ENCODE results near the gene CALCA.

Gene CALCA

DNA sequence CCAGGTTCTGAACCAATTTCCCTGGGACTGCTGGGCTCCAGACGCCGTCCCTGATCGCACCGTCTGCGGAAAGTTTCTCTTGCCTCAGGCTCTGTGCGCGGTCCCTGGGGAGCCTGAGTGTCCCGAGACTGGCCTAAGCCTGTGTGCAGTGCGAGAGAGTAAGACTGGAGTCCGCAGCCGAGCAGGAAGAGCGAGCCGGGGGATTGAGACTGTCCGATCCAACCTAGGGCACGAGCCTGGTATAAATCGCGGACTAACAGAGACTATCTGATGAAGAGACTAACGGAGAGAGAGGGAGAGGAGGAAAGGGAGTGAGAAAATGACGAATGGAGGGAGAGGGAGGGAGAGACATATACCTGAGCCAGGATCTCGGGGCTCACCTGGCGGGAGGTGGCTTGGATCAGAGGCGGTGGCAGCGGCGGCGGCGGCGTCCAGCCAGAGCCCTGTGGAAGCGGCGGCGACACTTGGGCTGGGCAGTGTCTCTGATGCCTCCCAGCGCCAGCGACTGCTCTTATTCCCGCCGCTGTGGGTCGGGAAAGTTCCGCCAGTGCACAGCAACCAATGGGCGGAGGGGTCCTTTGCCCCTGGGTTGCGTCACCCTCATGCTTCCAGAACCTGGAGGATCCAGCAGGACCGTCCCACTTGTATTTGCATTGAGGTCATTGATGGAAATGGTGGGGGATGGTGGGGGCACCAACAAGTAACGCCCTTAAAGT is at the start of gene CALCA:
Gene CALCA, minus strand, starts transcription at position 487 of the 716 bp plus-strand sequence. CDS start 1,159 bp downstream, outside the sequence.
- ATAC-seq = no peak
- no peak for TF ChIP-seq BACH2 (CRISPR knock-in tag; IDR thresholded peaks at IDR 0.05; ENCODE audit: borderline replicate concordance)
- no peak for TF ChIP-seq ISL1 (CRISPR knock-in tag; IDR thresholded peaks at IDR 0.05)

DNA sequence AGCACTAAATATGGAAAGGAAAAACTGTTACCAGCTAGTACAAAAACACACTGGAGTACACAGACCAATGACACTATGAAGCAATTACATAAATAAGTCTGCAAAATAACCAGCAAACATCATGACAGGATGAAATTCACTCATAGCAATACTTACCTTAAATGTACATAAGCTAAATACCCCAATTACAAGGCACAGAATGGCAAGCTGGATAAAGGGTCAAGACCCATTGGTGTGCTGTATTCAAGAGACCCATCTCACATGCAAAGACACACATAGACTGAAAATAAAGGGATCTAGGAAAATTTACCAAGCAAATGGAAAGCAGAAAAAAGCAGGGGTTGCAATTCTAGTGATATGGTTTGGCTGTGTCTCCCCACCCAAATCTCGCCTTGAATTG is 44.0 kb upstream of the CALCA start:
- TF ChIP-seq CSDC2 (CRISPR knock-in tag; IDR thresholded peaks at IDR 0.05) = no peak
- TF ChIP-seq ZFP3 (CRISPR knock-in tag; IDR thresholded peaks at IDR 0.05) = no peak
- no peak for TF ChIP-seq ZNF70 (CRISPR knock-in tag; IDR thresholded peaks at IDR 0.05)
- TF ChIP-seq TOX (CRISPR knock-in tag; IDR thresholded peaks at IDR 0.05; ENCODE audit: borderline replicate concordance) = no peak
- TF ChIP-seq, protein P1, sequence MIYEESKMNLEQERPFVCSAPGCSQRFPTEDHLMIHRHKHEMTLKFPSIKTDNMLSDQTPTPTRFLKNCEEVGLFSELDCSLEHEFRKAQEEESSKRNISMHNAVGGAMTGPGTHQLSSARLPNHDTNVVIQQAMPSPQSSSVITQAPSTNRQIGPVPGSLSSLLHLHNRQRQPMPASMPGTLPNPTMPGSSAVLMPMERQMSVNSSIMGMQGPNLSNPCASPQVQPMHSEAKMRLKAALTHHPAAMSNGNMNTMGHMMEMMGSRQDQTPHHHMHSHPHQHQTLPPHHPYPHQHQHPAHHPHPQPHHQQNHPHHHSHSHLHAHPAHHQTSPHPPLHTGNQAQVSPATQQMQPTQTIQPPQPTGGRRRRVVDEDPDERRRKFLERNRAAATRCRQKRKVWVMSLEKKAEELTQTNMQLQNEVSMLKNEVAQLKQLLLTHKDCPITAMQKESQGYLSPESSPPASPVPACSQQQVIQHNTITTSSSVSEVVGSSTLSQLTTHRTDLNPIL (CRISPR knock-in tag; IDR thresholded peaks at IDR 0.05; ENCODE audit: low read depth) = no peak
- no peak for TF ChIP-seq ZFP30 (CRISPR knock-in tag; IDR thresholded peaks at IDR 0.05)
- no peak for ATAC-seq

GRCh38 chr11:15011776-15012345 is 39.7 kb upstream of the CALCA start:
- no peak for ATAC-seq

DNA sequence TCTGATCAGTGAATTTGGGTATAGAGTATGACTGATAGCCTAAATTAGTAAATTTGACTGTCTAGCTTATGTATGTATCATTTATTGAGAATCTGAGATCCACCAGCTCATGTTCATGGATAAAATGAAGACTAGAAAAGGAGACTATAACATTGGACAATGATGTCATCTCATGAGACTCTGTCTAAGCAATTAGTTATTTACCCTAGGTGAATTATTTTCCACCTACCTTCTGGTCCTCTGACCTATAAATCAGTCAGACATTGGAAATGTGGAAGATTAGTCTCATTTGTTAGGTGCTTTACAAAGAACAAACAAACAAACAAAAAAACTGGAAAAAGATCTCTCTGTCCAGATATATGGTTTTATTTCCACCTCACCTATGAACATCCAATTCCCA is 38.7 kb upstream of the CALCA start:
- ATAC-seq = no peak
- no peak for TF ChIP-seq CSDC2 (CRISPR knock-in tag; IDR thresholded peaks at IDR 0.05)
- no peak for TF ChIP-seq OSR1 (CRISPR knock-in tag; IDR thresholded peaks at IDR 0.05)
- TF ChIP-seq SNAI2 (CRISPR knock-in tag; IDR thresholded peaks at IDR 0.05) = no peak
- no peak for TF ChIP-seq RARB (CRISPR knock-in tag; IDR thresholded peaks at IDR 0.05)
- TF ChIP-seq, protein P1 (CRISPR knock-in tag; IDR thresholded peaks at IDR 0.05; ENCODE audit: low read depth) = no peak
- TF ChIP-seq ISL1 (CRISPR knock-in tag; IDR thresholded peaks at IDR 0.05) = no peak
- TF ChIP-seq, protein P2, sequence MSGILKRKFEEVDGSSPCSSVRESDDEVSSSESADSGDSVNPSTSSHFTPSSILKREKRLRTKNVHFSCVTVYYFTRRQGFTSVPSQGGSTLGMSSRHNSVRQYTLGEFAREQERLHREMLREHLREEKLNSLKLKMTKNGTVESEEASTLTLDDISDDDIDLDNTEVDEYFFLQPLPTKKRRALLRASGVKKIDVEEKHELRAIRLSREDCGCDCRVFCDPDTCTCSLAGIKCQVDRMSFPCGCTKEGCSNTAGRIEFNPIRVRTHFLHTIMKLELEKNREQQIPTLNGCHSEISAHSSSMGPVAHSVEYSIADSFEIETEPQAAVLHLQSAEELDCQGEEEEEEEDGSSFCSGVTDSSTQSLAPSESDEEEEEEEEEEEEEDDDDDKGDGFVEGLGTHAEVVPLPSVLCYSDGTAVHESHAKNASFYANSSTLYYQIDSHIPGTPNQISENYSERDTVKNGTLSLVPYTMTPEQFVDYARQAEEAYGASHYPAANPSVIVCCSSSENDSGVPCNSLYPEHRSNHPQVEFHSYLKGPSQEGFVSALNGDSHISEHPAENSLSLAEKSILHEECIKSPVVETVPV (CRISPR knock-in tag; IDR thresholded peaks at IDR 0.05) = no peak
- no peak for TF ChIP-seq ZFP3 (CRISPR knock-in tag; IDR thresholded peaks at IDR 0.05)
- TF ChIP-seq TSHZ2 (CRISPR knock-in tag; IDR thresholded peaks at IDR 0.05) = no peak
- TF ChIP-seq ZC3H10 (CRISPR knock-in tag; IDR thresholded peaks at IDR 0.05) = no peak
- TF ChIP-seq, protein P3, sequence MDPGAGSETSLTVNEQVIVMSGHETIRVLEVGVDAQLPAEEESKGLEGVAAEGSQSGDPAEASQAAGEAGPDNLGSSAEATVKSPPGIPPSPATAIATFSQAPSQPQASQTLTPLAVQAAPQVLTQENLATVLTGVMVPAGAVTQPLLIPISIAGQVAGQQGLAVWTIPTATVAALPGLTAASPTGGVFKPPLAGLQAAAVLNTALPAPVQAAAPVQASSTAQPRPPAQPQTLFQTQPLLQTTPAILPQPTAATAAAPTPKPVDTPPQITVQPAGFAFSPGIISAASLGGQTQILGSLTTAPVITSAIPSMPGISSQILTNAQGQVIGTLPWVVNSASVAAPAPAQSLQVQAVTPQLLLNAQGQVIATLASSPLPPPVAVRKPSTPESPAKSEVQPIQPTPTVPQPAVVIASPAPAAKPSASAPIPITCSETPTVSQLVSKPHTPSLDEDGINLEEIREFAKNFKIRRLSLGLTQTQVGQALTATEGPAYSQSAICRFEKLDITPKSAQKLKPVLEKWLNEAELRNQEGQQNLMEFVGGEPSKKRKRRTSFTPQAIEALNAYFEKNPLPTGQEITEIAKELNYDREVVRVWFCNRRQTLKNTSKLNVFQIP (CRISPR knock-in tag; IDR thresholded peaks at IDR 0.05; ENCODE audit: borderline replicate concordance, low read depth) = no peak
- no peak for TF ChIP-seq ZNF8 (CRISPR knock-in tag; IDR thresholded peaks at IDR 0.05)
- TF ChIP-seq PPARA (CRISPR knock-in tag; IDR thresholded peaks at IDR 0.05; ENCODE audit: borderline replicate concordance) = no peak
- no peak for TF ChIP-seq ARNTL (CRISPR knock-in tag; IDR thresholded peaks at IDR 0.05; ENCODE audit: borderline replicate concordance, low read depth)

More at GRCh38 chr11:15011776-15012345, 39.7 kb upstream of the CALCA start:
- TF ChIP-seq TOX (CRISPR knock-in tag; IDR thresholded peaks at IDR 0.05; ENCODE audit: borderline replicate concordance) = no peak
- TF ChIP-seq CSDC2 (CRISPR knock-in tag; IDR thresholded peaks at IDR 0.05) = no peak
- peak; percentile 49; the same call in 1 of the 2 replicates for TF ChIP-seq TSHZ2 (CRISPR knock-in tag; IDR thresholded peaks at IDR 0.05)
- TF ChIP-seq ZNF70 (CRISPR knock-in tag; IDR thresholded peaks at IDR 0.05) = no peak
- TF ChIP-seq ESRRG (CRISPR knock-in tag; IDR thresholded peaks at IDR 0.05) = no peak
- TF ChIP-seq OSR1 (CRISPR knock-in tag; IDR thresholded peaks at IDR 0.05) = no peak
- TF ChIP-seq ZFP30 (CRISPR knock-in tag; IDR thresholded peaks at IDR 0.05) = no peak
- TF ChIP-seq SNAI2 (CRISPR knock-in tag; IDR thresholded peaks at IDR 0.05) = no peak
